Adrenal gland (tissue), 19 donors: ENCODE data around the gene FOXO1. TPM values are rescaled to one million over a fixed set of nuclear protein-coding genes. Genes with fewer than 3 reads are reported as not detected.
"Not testable (repeated sequence)": the region's sequence is repeated elsewhere in the genome, so short reads cannot be mapped to it uniquely, and the experiment has no call there.

Experiments used
- DNase-seq, 7 donors: peaks; one replicate each; pipeline ENCODE4 v3.0.0-alpha.2; 2019 to 2020
- H3K27ac ChIP-seq, 5 donors: fragments of 200-600 bp; sonication (generic) in 4 of 5; 1 replicate in 3 of 5; 2 replicates in 2 of 5; pipeline versions ENCODE4 v1.5.1 to v1.8.0; 2016 to 2020; ENCODE audit warnings: mild to moderate bottlenecking in 1 of 5
- H3K27me3 ChIP-seq: fragments of 200-600 bp; 2 replicates; pipeline ENCODE4 v1.8.0; 2021
- H3K36me3 ChIP-seq, 2 donors: fragments of 200-600 bp; replicated peaks in 1 of 2; 1 replicate in 1 of 2; 2 replicates in 1 of 2; pipeline versions ENCODE4 v1.5.1 to v1.8.0; 2018 to 2022
- H3K4me1 ChIP-seq, 2 donors: fragments of 200-600 bp; replicated peaks in 1 of 2; 1 replicate in 1 of 2; 2 replicates in 1 of 2; pipeline versions ENCODE4 v1.5.1 to v1.8.0; 2018 to 2021
- H3K4me3 ChIP-seq, 4 donors: fragments of 200-600 bp; sonication (generic) in 3 of 4; one replicate each; pipeline ENCODE4 v1.5.1; 2016 to 2018
- H3K9me3 ChIP-seq, 3 donors: fragments of 200-600 bp; sonication (generic) in 1 of 3; replicated peaks in 1 of 3; 1 replicate in 2 of 3; 2 replicates in 1 of 3; pipeline versions ENCODE4 v1.5.1 to v1.8.0; 2016 to 2021
- POLR2A ChIP-seq, 2 donors: fragments of 450-650 bp; IDR thresholded peaks; one replicate each; pipeline ENCODE4 v1.6.1; 2017; ENCODE audit warnings: antibody characterized with exemption in 2 of 2, mild to moderate bottlenecking in 2 of 2, moderate library complexity in 1 of 2
- WGBS, 4 donors: extraction: QIAGEN DNeasy Blood & Tissue Kit in 2 of 4; methylation state at CpG; one replicate each; pipeline versions ENCODE4 v1.1.5 to v1.1.7; 2013 to 2017; 5-methylcytosine and 5-hydroxymethylcytosine counted together
- intact Hi-C, 2 donors: fragments of 100-400 bp; cut with DNase I; formaldehyde crosslinking; loops; one replicate each; pipeline versions ENCODE4 v1.14.1 to v1.15.0; 2022 to 2023
- long read RNA-seq, 10 donors: library from polyadenylated mRNA in 3 of 10; unstranded in 2 of 10; stranded (forward) in 1 of 10; transcript quantifications; one replicate each; pipeline ENCODE4 v2.0.0 and lab custom pipeline, GENCODE V29; 2021 to 2026
- polyA plus RNA-seq, 3 donors: library from polyadenylated mRNA; stranded (reverse); fragments of 200-250 nt in 2 of 3; fragments of 350-450 nt in 1 of 3; fragmentation: Illumina TruSeq in 1 of 3; extraction: RNeasy Lipid Tissue Mini Kit (QIAGEN cat#74804) in 1 of 3; gene quantifications; one replicate each; pipeline ENCODE4 v1.2.3, GENCODE V29; 2013 to 2014
- total RNA-seq, 9 donors: library from RNA; depleted of rRNA in 4 of 9; stranded (reverse); fragments of >200 nt in 4 of 9; fragments of 120-200 nt in 1 of 9; fragmentation: NEBNext Ultra II Directional in 1 of 9; extraction: Animal tissue kit (Norgen Biotek cat#: 25700) in 1 of 9; gene quantifications; one replicate each; pipeline versions ENCODE4 v1.1.0 to v1.2.4, GENCODE V29; 2013 to 2023
- TF ChIP-seq, protein P1 (sequence below), 6 experiments: fragments of 450-650 bp in 4 of 6; fragments of 200-600 bp in 2 of 6; sonication (generic) in 1 of 6; IDR thresholded peaks; 1 replicate in 5 of 6; 2 replicates in 1 of 6; pipeline versions ENCODE4 v1.5.1 to v1.8.0; 2016 to 2021; ENCODE audit warnings: antibody characterized with exemption in 6 of 6, mild to moderate bottlenecking in 2 of 6, moderate library complexity in 1 of 6
- donor health status: healthy with polysubstance abuse.
- donor health status: Bipolar disorder and iron deficiency.
- donor health status: DM: yes; HTN: yes; CAD: no.
- donor health status: DM: no; HTN: no; CAD: no.
- donor health status: DM: no; HTN: no; CAD: no.
- donor health status: DM: yes; HTN: yes; CAD: no.

The FOXO1 gene
- total RNA-seq (10 to 100 TPM; 17.2 to 35.4 (median 22.5) TPM), polyA plus RNA-seq (10 to 100 TPM in 1 of 3 donors, 1 to 10 TPM in 2; 4.3 to 15.2 (median 4.4) TPM)
- long read RNA-seq, donor 1, full-length matches to known transcripts: 4 of 4 reads
- long read RNA-seq, donor 1, partial matches to known transcripts: 0 of 4 reads
- long read RNA-seq, donor 1, other reads (novel, unspliced or antisense): 0 of 4 reads
- long read RNA-seq, donor 2, full-length matches to known transcripts: 8 of 30 reads
- long read RNA-seq, donor 2, partial matches to known transcripts: 22 of 30 reads
- long read RNA-seq, donor 2, other reads (novel, unspliced or antisense): 0 of 30 reads
- long read RNA-seq, donor 3, full-length matches to known transcripts: 1 of 9 reads
- long read RNA-seq, donor 3, partial matches to known transcripts: 8 of 9 reads
- long read RNA-seq, donor 3, other reads (novel, unspliced or antisense): 0 of 9 reads
- long read RNA-seq, donor 4, partial matches to known transcripts: 3 of 9 reads
- long read RNA-seq, donor 4, other reads (novel, unspliced or antisense): 6 of 9 reads
- long read RNA-seq, donor 5, full-length matches to known transcripts: 18 of 25 reads
- long read RNA-seq, donor 5, partial matches to known transcripts: 4 of 25 reads
- long read RNA-seq, donor 5, other reads (novel, unspliced or antisense): 3 of 25 reads
- long read RNA-seq, donor 6, partial matches to known transcripts: 1 of 5 reads
- long read RNA-seq, donor 6, other reads (novel, unspliced or antisense): 4 of 5 reads
- long read RNA-seq, donor 7: 0 reads
- long read RNA-seq, donor 8, full-length matches to known transcripts: 12 of 28 reads
- long read RNA-seq, donor 8, partial matches to known transcripts: 16 of 28 reads
- long read RNA-seq, donor 8, other reads (novel, unspliced or antisense): 0 of 28 reads
- long read RNA-seq, donor 9, full-length matches to known transcripts: 2 of 15 reads
- long read RNA-seq, donor 9, partial matches to known transcripts: 13 of 15 reads
- long read RNA-seq, donor 9, other reads (novel, unspliced or antisense): 0 of 15 reads
- long read RNA-seq, donor 10: 0 reads

- Histone ChIP-seq H3K9me3 (no peaks in the 10 kb centered on the region), H3K27me3 (no peaks in the 10 kb centered on the region), H3K4me1 (peaks cover 22 to 34% of the 10 kb centered on the region in 2 donors), H3K36me3 (no peaks in the 10 kb centered on the region), H3K27ac (peak within 1 kb of the TSS; percentile 83 to 98 (median 97)), H3K4me3 (peak within 1 kb of the TSS; percentile 75 to 94 (median 88))
- intact Hi-C loops: loop anchor here in 1 of 2 donors (10.0 kb wide), 2 partner anchors 51 to 91 kb away; no protein-coding TSS in a partner anchor
- DNase-seq: peak; percentile 86 to 94 (median 89)
- peak; percentile 94 to 98 for TF ChIP-seq POLR2A (IDR thresholded peaks at IDR 0.05)
- TF ChIP-seq, protein P1, sequence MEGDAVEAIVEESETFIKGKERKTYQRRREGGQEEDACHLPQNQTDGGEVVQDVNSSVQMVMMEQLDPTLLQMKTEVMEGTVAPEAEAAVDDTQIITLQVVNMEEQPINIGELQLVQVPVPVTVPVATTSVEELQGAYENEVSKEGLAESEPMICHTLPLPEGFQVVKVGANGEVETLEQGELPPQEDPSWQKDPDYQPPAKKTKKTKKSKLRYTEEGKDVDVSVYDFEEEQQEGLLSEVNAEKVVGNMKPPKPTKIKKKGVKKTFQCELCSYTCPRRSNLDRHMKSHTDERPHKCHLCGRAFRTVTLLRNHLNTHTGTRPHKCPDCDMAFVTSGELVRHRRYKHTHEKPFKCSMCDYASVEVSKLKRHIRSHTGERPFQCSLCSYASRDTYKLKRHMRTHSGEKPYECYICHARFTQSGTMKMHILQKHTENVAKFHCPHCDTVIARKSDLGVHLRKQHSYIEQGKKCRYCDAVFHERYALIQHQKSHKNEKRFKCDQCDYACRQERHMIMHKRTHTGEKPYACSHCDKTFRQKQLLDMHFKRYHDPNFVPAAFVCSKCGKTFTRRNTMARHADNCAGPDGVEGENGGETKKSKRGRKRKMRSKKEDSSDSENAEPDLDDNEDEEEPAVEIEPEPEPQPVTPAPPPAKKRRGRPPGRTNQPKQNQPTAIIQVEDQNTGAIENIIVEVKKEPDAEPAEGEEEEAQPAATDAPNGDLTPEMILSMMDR (IDR thresholded peaks at IDR 0.05): peak in 1 of 6 experiments; percentile 13
- 0 to 1% (median 0%) methylated on average over 26 to 108 of the region's 108 CpGs for WGBS, 4 donors
These were observed at the start of gene FOXO1 for GRCh38 chr13:40666045-40666932. Gene FOXO1 (minus strand): TSS chr13:40666641. CDS start chr13:40666212, 429 bp downstream.

DNA sequence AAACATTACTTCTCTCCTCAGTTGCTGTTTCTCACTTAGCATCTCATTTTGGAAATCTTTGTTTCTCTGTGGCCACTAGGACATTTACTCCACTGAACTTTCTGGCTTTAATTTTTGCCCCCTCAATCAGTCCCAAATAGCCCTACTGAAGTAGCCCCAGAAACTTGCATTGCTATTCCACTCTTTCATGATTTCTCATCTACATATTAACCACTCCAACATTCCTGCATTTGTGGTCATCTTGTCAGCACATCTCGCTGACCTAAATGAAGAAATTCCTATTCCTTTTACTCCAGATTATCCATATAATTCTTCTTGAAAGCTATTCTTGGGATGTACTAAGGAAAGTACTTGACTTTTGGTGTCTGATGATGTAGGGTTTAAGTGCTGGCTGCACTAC, 48.0 kb upstream of the FOXO1 start:
- H3K27me3 ChIP-seq, intact Hi-C loops, H3K27ac ChIP-seq, DNase-seq, H3K9me3 ChIP-seq, H3K4me1 ChIP-seq, H3K36me3 ChIP-seq, H3K4me3 ChIP-seq: not testable (repeated sequence)
- WGBS, 4 donors: no CpG with 5 or more reads among the region's 1 CpG

DNA sequence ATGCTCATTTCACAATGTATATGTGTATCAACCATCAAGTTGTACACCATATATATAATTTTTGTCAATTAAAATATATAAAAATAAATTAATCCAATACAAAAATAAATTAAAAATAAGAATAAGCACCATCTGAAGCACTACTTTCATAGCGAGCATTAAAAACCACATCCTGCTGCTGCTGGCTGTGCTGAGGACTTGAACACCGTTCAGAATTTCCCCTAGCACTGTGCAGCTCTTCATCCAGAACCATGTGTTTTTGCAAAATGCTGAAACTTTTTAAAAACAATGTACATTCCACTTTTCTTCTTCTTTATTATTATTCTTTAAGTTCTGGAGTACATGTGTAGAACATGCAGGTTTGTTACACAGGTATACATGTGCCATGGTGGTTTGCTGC, 40.0 kb upstream of the FOXO1 start:
- DNase-seq: no peak
- no peak overlapping the region for H3K4me3 ChIP-seq
- WGBS, 4 donors: 74 to 93% (median 79%) methylated on average over 2 of the region's 2 CpGs
- no peaks in the 10 kb centered on the region for H3K4me1 ChIP-seq
- no peaks in the 10 kb centered on the region for H3K36me3 ChIP-seq
- intact Hi-C loops: no loop called here
- TF ChIP-seq POLR2A (IDR thresholded peaks at IDR 0.05): no peak
- TF ChIP-seq, protein P1 (IDR thresholded peaks at IDR 0.05): no peak
- no peak overlapping the region for H3K27ac ChIP-seq
- no peaks in the 10 kb centered on the region for H3K27me3 ChIP-seq
- peaks cover 0 to 14% (median 0%) of the 10 kb centered on the region in 3 donors for H3K9me3 ChIP-seq

DNA sequence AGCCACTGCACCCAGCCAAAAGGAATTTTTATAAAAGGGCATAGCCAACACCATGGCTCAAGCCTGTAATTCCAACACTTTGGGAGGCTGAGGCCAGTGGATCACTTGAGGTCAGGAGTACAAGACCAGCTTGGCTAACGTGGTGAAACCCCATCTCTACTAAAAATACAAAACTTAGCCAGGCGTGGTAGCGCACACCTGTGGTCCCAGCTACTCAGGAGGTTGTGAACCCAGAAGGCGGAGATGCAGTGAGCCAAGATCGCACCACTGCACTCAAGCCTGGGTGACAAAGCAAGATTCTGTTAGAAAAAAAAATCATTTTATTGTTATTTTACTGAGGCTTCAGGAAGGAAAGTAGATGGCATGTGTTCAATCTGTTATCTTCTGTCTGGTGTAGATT, 31.3 kb upstream of the FOXO1 start:
- H3K36me3 ChIP-seq: no peaks in the 10 kb centered on the region
- no peak for DNase-seq
- no peak overlapping the region for H3K27ac ChIP-seq
- no peaks in the 10 kb centered on the region for H3K27me3 ChIP-seq
- WGBS, 4 donors: 82 to 92% (median 86%) methylated on average over 5 of the region's 5 CpGs
- H3K4me3 ChIP-seq: no peak overlapping the region
- no peaks in the 10 kb centered on the region for H3K9me3 ChIP-seq
- H3K4me1 ChIP-seq: no peaks in the 10 kb centered on the region
- TF ChIP-seq POLR2A (IDR thresholded peaks at IDR 0.05): no peak
- TF ChIP-seq, protein P1 (IDR thresholded peaks at IDR 0.05): no peak
- intact Hi-C loops: no loop called here
